Adrenal gland (tissue), 12 donors: Measurements from ENCODE around the gene GDAP1L1. TPM values are rescaled to one million over a fixed set of nuclear protein-coding genes. Genes with fewer than 3 reads are reported as not detected.

Experiments
- DNase-seq, 7 donors: peaks; one replicate each; pipeline ENCODE4 v3.0.0-alpha.2; 2019 to 2020
- H3K27ac ChIP-seq, 5 donors: fragments of 200-600 bp; sonication (generic) in 4 of 5; 1 replicate in 3 of 5; 2 replicates in 2 of 5; pipeline versions ENCODE4 v1.5.1 to v1.8.0; 2016 to 2020; ENCODE audit warnings: mild to moderate bottlenecking in 1 of 5
- H3K27me3 ChIP-seq: fragments of 200-600 bp; 2 replicates; pipeline ENCODE4 v1.8.0; 2021
- H3K36me3 ChIP-seq, 2 donors: fragments of 200-600 bp; replicated peaks in 1 of 2; 1 replicate in 1 of 2; 2 replicates in 1 of 2; pipeline versions ENCODE4 v1.5.1 to v1.8.0; 2018 to 2022
- H3K4me1 ChIP-seq, 2 donors: fragments of 200-600 bp; replicated peaks in 1 of 2; 1 replicate in 1 of 2; 2 replicates in 1 of 2; pipeline versions ENCODE4 v1.5.1 to v1.8.0; 2018 to 2021
- H3K4me3 ChIP-seq, 4 donors: fragments of 200-600 bp; sonication (generic) in 3 of 4; one replicate each; pipeline ENCODE4 v1.5.1; 2016 to 2018
- H3K9me3 ChIP-seq, 3 donors: fragments of 200-600 bp; sonication (generic) in 1 of 3; replicated peaks in 1 of 3; 1 replicate in 2 of 3; 2 replicates in 1 of 3; pipeline versions ENCODE4 v1.5.1 to v1.8.0; 2016 to 2021
- POLR2A ChIP-seq, 2 donors: fragments of 450-650 bp; IDR thresholded peaks; one replicate each; pipeline ENCODE4 v1.6.1; 2017; ENCODE audit warnings: antibody characterized with exemption in 2 of 2, mild to moderate bottlenecking in 2 of 2, moderate library complexity in 1 of 2
- WGBS, 4 donors: extraction: QIAGEN DNeasy Blood & Tissue Kit in 2 of 4; methylation state at CpG; one replicate each; pipeline versions ENCODE4 v1.1.5 to v1.1.7; 2013 to 2017; 5-methylcytosine and 5-hydroxymethylcytosine counted together
- intact Hi-C, 2 donors: fragments of 100-400 bp; cut with DNase I; formaldehyde crosslinking; loops; one replicate each; pipeline versions ENCODE4 v1.14.1 to v1.15.0; 2022 to 2023
- polyA plus RNA-seq, 3 donors: library from polyadenylated mRNA; stranded (reverse); fragments of 200-250 nt in 2 of 3; fragments of 350-450 nt in 1 of 3; fragmentation: Illumina TruSeq in 1 of 3; extraction: RNeasy Lipid Tissue Mini Kit (QIAGEN cat#74804) in 1 of 3; gene quantifications; one replicate each; pipeline ENCODE4 v1.2.3, GENCODE V29; 2013 to 2014
- total RNA-seq, 9 donors: library from RNA; depleted of rRNA in 4 of 9; stranded (reverse); fragments of >200 nt in 4 of 9; fragments of 120-200 nt in 1 of 9; fragmentation: NEBNext Ultra II Directional in 1 of 9; extraction: Animal tissue kit (Norgen Biotek cat#: 25700) in 1 of 9; gene quantifications; one replicate each; pipeline versions ENCODE4 v1.1.0 to v1.2.4, GENCODE V29; 2013 to 2023
- TF ChIP-seq, protein P1 (sequence below), 6 experiments: fragments of 450-650 bp in 4 of 6; fragments of 200-600 bp in 2 of 6; sonication (generic) in 1 of 6; IDR thresholded peaks; 1 replicate in 5 of 6; 2 replicates in 1 of 6; pipeline versions ENCODE4 v1.5.1 to v1.8.0; 2016 to 2021; ENCODE audit warnings: antibody characterized with exemption in 6 of 6, mild to moderate bottlenecking in 2 of 6, moderate library complexity in 1 of 6
- donor health status: healthy with polysubstance abuse.
- donor health status: Bipolar disorder and iron deficiency.
- donor health status: DM: yes; HTN: yes; CAD: no.
- donor health status: DM: no; HTN: no; CAD: no.
- donor health status: DM: no; HTN: no; CAD: no.
- donor health status: DM: yes; HTN: yes; CAD: no.

Gene GDAP1L1
- total and polyA plus RNA-seq, 12 donors = 0.51 to 8.0 (median 1.4) TPM

DNA sequence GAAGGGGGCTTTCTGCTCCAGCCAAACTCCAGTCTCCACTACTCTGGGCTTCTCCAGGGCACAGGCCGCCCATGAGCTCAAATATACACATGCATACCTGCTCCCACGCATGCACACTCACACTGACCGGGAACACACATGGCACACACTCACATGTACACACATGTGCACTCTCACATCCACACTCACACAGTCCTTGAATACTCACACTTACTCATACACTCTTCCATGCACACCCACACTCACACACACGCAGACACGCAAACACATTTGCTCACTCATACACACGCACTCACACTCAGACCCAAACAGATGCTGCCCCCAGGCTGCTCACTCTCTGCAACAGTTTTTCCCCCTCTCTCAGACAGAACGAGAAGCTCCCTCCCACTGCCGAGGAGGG lies 7.0 kb downstream of the GDAP1L1 start:
- Histone ChIP-seq H3K9me3 (no peaks in the 10 kb centered on the region), H3K36me3 (no peaks in the 10 kb centered on the region), H3K27ac (no peak overlapping the region), H3K27me3 (no peaks in the 10 kb centered on the region), H3K4me3 (no peak overlapping the region), H3K4me1 (no peaks in the 10 kb centered on the region)
- WGBS, 4 donors = 82 to 90% (median 85%) methylated on average over 8 of the region's 8 CpGs
- intact Hi-C loops = no loop called here
- no peak for DNase-seq
- TF ChIP-seq, protein P1, sequence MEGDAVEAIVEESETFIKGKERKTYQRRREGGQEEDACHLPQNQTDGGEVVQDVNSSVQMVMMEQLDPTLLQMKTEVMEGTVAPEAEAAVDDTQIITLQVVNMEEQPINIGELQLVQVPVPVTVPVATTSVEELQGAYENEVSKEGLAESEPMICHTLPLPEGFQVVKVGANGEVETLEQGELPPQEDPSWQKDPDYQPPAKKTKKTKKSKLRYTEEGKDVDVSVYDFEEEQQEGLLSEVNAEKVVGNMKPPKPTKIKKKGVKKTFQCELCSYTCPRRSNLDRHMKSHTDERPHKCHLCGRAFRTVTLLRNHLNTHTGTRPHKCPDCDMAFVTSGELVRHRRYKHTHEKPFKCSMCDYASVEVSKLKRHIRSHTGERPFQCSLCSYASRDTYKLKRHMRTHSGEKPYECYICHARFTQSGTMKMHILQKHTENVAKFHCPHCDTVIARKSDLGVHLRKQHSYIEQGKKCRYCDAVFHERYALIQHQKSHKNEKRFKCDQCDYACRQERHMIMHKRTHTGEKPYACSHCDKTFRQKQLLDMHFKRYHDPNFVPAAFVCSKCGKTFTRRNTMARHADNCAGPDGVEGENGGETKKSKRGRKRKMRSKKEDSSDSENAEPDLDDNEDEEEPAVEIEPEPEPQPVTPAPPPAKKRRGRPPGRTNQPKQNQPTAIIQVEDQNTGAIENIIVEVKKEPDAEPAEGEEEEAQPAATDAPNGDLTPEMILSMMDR (IDR thresholded peaks at IDR 0.05) = no peak

DNA sequence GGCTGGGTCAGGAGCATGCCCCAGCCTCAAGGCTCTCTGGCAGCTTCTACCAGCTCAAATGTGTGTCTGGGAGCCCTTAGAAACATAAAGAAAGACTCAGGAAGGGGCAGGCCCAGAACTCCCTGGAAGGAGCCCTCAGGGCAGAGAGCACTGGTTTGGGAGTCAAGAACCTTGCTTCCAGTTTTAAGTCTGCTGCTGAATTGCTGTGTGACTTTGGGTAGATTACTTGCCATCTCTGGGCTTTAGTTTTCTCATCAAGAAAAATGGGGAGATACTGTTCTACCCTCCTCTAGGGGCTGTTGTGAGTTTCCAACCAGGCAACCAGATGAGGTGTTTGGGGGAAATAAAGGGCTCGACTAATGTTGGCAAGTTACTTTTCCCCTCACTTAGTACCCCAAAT lies 8.8 kb downstream of the GDAP1L1 start:
- intact Hi-C loops = no loop called here
- Histone ChIP-seq H3K36me3 (no peaks in the 10 kb centered on the region), H3K27ac (no peak overlapping the region), H3K4me3 (no peak overlapping the region), H3K9me3 (no peaks in the 10 kb centered on the region), H3K4me1 (no peaks in the 10 kb centered on the region), H3K27me3 (no peaks in the 10 kb centered on the region)
- 79 to 100% (median 96%) methylated on average over 1 of the region's 1 CpG for WGBS, 4 donors
- DNase-seq = no peak
- TF ChIP-seq, protein P1 (IDR thresholded peaks at IDR 0.05) = no peak
- no peak for TF ChIP-seq POLR2A (IDR thresholded peaks at IDR 0.05)

DNA sequence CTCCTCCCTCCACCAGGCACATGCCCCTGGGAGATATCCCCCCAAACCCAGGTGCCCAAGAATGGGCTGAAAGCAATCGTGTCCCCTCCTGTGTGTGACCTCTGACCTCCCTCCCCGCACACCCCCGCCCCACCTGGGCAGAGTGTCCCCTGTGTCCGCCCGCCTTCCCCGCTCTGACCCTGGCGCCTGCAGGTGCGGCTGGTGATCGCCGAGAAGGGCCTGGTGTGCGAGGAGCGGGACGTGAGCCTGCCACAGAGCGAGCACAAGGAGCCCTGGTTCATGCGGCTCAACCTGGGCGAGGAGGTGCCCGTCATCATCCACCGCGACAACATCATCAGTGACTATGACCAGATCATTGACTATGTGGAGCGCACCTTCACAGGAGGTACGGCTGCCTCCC lies 9.9 kb downstream of the GDAP1L1 start:
- H3K4me3 ChIP-seq = no peak overlapping the region
- no peaks in the 10 kb centered on the region for H3K27me3 ChIP-seq
- no peaks in the 10 kb centered on the region for H3K36me3 ChIP-seq
- H3K27ac ChIP-seq = no peak overlapping the region
- TF ChIP-seq, protein P1 (IDR thresholded peaks at IDR 0.05) = no peak
- no peak for TF ChIP-seq POLR2A (IDR thresholded peaks at IDR 0.05)
- intact Hi-C loops = no loop called here
- WGBS, 4 donors = 91 to 100% (median 93%) methylated on average over 1 to 21 of the region's 21 CpGs
- no peaks in the 10 kb centered on the region for H3K4me1 ChIP-seq
- no peak for DNase-seq
- no peaks in the 10 kb centered on the region for H3K9me3 ChIP-seq

DNA sequence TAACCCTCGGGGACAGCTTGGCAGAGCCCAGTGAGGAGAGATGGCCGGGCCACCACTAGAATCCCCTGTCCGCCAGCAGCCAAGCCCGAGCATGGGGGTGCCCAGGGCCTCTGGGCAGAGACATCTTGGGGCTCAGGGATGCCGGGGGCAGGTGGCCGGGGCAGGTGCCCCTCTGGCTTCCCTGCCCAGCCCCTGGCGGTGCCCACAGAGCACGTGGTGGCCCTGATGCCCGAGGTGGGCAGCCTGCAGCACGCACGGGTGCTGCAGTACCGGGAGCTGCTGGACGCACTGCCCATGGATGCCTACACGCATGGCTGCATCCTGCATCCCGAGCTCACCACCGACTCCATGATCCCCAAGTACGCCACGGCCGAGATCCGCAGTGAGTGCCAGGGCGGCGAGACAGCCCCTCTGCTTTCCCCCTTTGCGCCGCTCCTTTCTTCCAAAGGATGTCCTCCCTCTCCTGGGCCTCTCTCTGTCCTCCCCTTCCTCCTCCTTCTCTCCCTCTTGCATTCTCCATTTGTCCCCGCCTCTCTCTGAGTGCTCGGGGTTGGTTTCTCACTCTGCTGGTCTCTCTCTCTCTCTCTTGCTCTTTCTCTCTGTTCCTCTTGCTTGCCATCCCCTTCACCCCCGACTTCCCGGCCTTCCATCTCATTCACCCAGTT lies 11.2 kb downstream of the GDAP1L1 start:
- 88 to 91% (median 90%) methylated on average over 23 to 28 of the region's 28 CpGs for WGBS, 4 donors
- Histone ChIP-seq H3K27ac (no peak overlapping the region), H3K36me3 (no peaks in the 10 kb centered on the region), H3K4me3 (no peak overlapping the region), H3K4me1 (no peaks in the 10 kb centered on the region), H3K9me3 (no peaks in the 10 kb centered on the region), H3K27me3 (no peaks in the 10 kb centered on the region)
- DNase-seq = no peak
- no peak for TF ChIP-seq POLR2A (IDR thresholded peaks at IDR 0.05)
- TF ChIP-seq, protein P1 (IDR thresholded peaks at IDR 0.05) = no peak
- intact Hi-C loops = no loop called here
